Smooth muscle cell (in vitro differentiated cells): ENCODE measurements around the gene FABP7. TPM values are rescaled to one million over a fixed set of nuclear protein-coding genes. Genes with fewer than 3 reads are reported as not detected.

Experiments used
- DNase-seq: peaks from one replicate; lab custom pipeline; 2025; ENCODE audit not compliant: unreplicated experiment; lab: John Stamatoyannopoulos, UW
- H2AFZ ChIP-seq: fragments of 200-600 bp; sonication (generic); 2 replicates; pipeline ENCODE4 v1.6.0; 2016; ENCODE audit warnings: antibody characterized with exemption, low read depth, mild to moderate bottlenecking
- H3F3A ChIP-seq: fragments of 200-600 bp; sonication (generic); 2 replicates; pipeline ENCODE4 v1.6.0; 2017; ENCODE audit warnings: antibody characterized with exemption, low read depth
- H3K27ac ChIP-seq: fragments of 200-600 bp; sonication (generic); 2 replicates; pipeline ENCODE4 v1.5.1; 2016; ENCODE audit warnings: low read depth, mild to moderate bottlenecking
- H3K27me3 ChIP-seq: fragments of 200-600 bp; sonication (generic); 2 replicates; pipeline ENCODE4 v1.6.1; 2016; ENCODE audit warnings: low read depth, mild to moderate bottlenecking
- H3K36me3 ChIP-seq: fragments of 200-600 bp; sonication (generic); 2 replicates; pipeline ENCODE4 v1.5.1; 2016; ENCODE audit warnings: low read depth
- H3K4me1 ChIP-seq: fragments of 200-600 bp; sonication (generic); 2 replicates; pipeline ENCODE4 v1.5.1; 2016; ENCODE audit warnings: low read depth
- H3K4me2 ChIP-seq: fragments of 200-600 bp; sonication (generic); 2 replicates; pipeline ENCODE4 v1.6.0; 2016; ENCODE audit warnings: mild to moderate bottlenecking
- H3K4me3 ChIP-seq: fragments of 200-600 bp; sonication (generic); 2 replicates; pipeline ENCODE4 v1.5.1; 2016; ENCODE audit warnings: mild to moderate bottlenecking
- H3K79me2 ChIP-seq: fragments of 200-600 bp; sonication (generic); 2 replicates; pipeline ENCODE4 v1.6.0; 2016; ENCODE audit warnings: low read depth, mild to moderate bottlenecking
- H3K9ac ChIP-seq: fragments of 200-600 bp; sonication (generic); 2 replicates; pipeline ENCODE4 v1.6.0; 2016; ENCODE audit warnings: low read depth
- H3K9me3 ChIP-seq: fragments of 200-600 bp; sonication (generic); replicated peaks from 2 replicates; pipeline ENCODE4 v1.5.1; 2016; ENCODE audit warnings: low read depth
- H4K20me1 ChIP-seq: fragments of 200-600 bp; sonication (generic); 2 replicates; pipeline ENCODE4 v1.6.0; 2016; ENCODE audit warnings: low read depth
- CTCF ChIP-seq: fragments of 200-600 bp; sonication (generic); IDR thresholded peaks from 2 replicates; pipeline ENCODE4 v1.5.1; 2017; ENCODE audit warnings: borderline replicate concordance, mild to moderate bottlenecking, antibody characterized with exemption; ENCODE audit not compliant: insufficient read depth, poor library complexity, severe bottlenecking
- whole genome bisulfite sequencing: methylation state at CpG from one replicate; pipeline ENCODE4 v1.1.7; 2016; ENCODE audit warnings: low lambda C conversion rate; 5-methylcytosine and 5-hydroxymethylcytosine counted together
- polyA plus RNA-seq: library from polyadenylated mRNA; unstranded; fragments of >200 nt; fragmentation: Nextera tagmentation; extraction: Ambion mirVana; gene quantifications from 2 replicates; pipeline ENCODE4 v1.2.1, GENCODE V29; 2016
- small RNA-seq: library from RNA; depleted of rRNA; stranded (forward); fragments of <200 nt; gene quantifications from one replicate; pipeline ENCODE3, GENCODE V24; 2014
- total RNA-seq: library from RNA; depleted of rRNA; stranded (reverse); fragments of >200 nt; gene quantifications from 2 replicates; pipeline ENCODE4 v1.2.3, GENCODE V29; 2014

The FABP7 gene
- total and polyA plus RNA-seq, 2 experiments from 2014 or later, result not detected

DNA sequence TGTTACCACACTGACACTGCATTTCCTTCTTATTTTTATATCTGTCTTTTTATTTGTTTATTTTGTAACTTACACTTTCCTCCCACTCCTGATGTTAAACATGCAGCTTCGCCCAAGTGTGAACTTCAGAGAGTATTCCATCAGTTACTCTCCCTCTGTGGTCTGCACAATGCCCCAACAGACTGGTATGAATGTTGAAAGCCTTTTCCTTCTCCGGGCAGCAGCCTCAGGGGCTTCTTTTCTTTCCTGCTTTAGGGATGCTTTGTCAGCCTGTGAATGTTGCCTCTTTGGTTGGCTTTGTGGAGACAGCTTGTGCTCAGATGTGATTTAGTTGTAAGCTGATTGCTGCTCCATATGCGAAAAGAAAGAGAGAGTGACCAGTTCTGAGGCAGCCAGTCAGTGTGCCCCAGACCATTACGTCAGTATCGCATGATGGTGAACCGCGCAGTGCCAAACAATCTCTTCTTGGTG is 53.5 kb downstream of the FABP7 start:
- Histone ChIP-seq H3K27me3 (no peaks in the 10 kb centered on the region), H3K36me3 (no peaks in the 10 kb centered on the region), H4K20me1 (no peaks in the 10 kb centered on the region), H3K27ac (no peak overlapping the region), H3K9me3 (no peaks in the 10 kb centered on the region), H3K4me3 (no peak overlapping the region), H3K4me1 (peaks cover 21% of the 10 kb centered on the region), H3K79me2 (no peaks in the 10 kb centered on the region), H3K4me2 (peak overlapping the region; percentile 0), H3K9ac (no peak overlapping the region), H3F3A (no peaks in the 10 kb centered on the region), H2AFZ (peak overlapping the region; percentile 50)
- no peak for TF ChIP-seq CTCF
- WGBS, result 79% methylated on average over 7 of the region's 7 CpGs
- no peak for DNase-seq

Small RNAs within 50 kb of the gene (small RNA-seq; reads per million reads assigned to genes)
- not detected for gene RN7SL564P

Other genes starting within 250 kb of the FABP7 start
- gene PKIB, start 169.3 kb upstream of the FABP7 start, total RNA-seq, result 82.6 and 89.1 TPM in 2 replicates
- 58.2 and 65.6 TPM in 2 replicates for gene PKIB, start 169.3 kb upstream of the FABP7 start, polyA plus RNA-seq
- 6.5 and 14.5 TPM in 2 replicates for gene SMPDL3A, start 9.5 kb downstream of the FABP7 start, total RNA-seq
- 2.3 and 8.6 TPM in 2 replicates for gene SMPDL3A, start 9.5 kb downstream of the FABP7 start, polyA plus RNA-seq
- gene CLVS2, start 216.5 kb downstream of the FABP7 start, total RNA-seq, result not detected in 2 replicates
- not detected in 2 replicates for gene CLVS2, start 216.5 kb downstream of the FABP7 start, polyA plus RNA-seq